Measurements from ENCODE around the gene IGSF22. TPM values are rescaled to one million over a fixed set of nuclear protein-coding genes. Genes with fewer than 3 reads are reported as not detected.

The IGSF22 gene
- total and polyA plus RNA-seq, 2 of the 8 experiments (the other 6 are each of a cell fraction or from before 2014, with no cell fraction given) = 0.14 TPM; not detected in 1

- TF ChIP-seq SP4 (IDR thresholded peaks at IDR 0.05; ENCODE audit: low read length) = no peak
Observed at GRCh38 chr11:18710545-18710944, 15.4 kb downstream of the IGSF22 start (continued).
